Stimulated activated CD4-positive, alpha-beta T cell treated with anti-CD3 and anti-CD28 coated beads, TNF-alpha, amount 100 ng/mL, for 1 hour (primary cell): ENCODE results near the gene RHOU.
"Not testable (repeated sequence)": the region's sequence is repeated elsewhere in the genome, so short reads cannot be mapped to it uniquely, and the experiment has no call there.

Experiments used
- DNase-seq, 3 donors: peaks; one replicate each; pipeline ENCODE4 v3.0.0-alpha.2; 2020; ENCODE audit warnings: low read depth in 3 of 3, low spot score in 1 of 3

Gene RHOU

DNA sequence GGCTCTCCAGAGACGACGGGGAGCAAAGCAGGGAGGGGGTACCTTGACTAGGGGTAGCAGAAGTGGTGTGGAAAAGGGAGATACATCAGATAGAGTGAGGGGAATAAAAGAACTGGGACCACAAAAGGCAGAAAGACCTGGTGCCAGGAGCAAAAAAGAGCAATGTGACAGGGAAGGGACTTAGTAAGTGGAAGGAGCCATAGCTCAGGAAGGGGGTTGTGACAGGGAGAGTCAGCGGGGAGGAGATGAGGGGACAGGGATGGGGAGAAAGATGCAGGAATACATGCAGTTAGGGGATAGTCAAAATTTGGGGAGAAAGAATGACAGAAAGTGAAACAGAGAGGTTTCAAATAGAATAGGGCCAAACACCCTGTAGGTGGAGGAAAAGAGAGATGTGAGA lies 20.5 kb downstream of the RHOU start:
- DNase-seq, result no peak

GRCh38 chr1:228756457-228756856 lies 21.2 kb downstream of the RHOU start:
- DNase-seq, result no peak

- DNase-seq, result no peak
Measured at GRCh38 chr1:228758447-228758846, 23.2 kb downstream of the RHOU start.

DNA sequence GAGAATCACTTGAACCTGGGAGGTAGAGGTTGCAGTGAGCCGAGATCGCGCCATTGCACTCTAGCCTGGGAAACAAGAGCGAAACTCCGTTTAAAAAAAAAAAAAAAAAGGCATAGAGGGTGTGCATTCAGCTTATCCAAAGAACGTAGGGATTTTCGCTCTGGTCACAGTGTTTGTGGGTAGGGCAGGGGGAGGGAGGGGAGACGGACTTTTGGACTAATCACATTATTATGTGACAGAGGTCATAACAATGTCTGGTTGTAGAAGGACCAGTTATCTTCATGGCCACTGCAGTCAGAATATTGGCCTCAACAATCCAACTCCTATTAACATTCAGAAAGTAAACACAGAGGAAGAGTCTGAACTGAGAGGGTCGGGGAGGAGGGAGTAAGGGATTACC lies 25.7 kb downstream of the RHOU start:
- no peak for DNase-seq

DNA sequence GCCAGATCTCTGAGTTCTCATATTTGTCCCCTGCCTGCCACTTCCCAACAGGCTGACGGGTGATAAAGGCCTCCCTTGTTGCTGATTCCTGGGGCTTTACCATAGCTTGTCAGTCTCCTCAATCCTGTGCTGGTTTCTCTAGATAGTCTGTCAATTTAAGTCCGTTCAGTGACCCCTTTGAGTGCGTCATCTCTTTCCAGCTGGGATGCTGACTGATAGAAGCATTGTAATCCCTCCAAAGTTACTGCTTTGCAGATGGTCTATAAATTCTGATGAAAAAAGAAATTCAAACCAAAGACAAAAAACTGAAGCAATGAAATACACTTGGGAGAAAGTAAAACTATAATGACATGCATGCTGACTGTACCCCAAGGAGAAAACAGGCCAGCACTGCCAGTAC lies 28.3 kb downstream of the RHOU start:
- DNase-seq, result no peak

GRCh38 chr1:228765168-228765946 lies 30.1 kb downstream of the RHOU start:
- no peak for DNase-seq

GRCh38 chr1:228766788-228767187 lies 31.5 kb downstream of the RHOU start:
- no peak for DNase-seq

GRCh38 chr1:228767636-228768354 lies 32.5 kb downstream of the RHOU start:
- DNase-seq, result no peak

- DNase-seq, result no peak
Measured at GRCh38 chr1:228768355-228769000, 33.2 kb downstream of the RHOU start.

DNA sequence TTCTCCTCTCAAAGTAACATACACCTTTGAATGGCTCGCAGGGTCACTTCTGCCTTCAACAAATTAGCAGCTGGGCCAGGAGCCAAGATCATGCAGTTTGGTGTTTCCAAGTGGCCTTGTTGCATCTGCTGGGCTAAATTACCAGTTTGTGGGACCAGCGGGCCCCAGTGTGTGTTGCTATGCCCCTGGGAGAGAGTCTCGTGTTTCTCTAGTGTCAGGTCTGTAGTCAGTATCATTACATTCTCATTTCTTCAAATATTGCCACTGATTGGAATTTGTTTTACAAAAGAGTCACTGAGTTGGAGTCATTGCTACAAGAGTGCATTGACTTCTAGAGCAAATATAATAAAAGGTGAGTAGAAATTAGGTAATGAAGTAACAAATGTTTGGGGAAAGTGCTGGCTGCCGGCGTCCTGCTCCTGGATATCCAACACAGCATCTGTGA lies 35.5 kb downstream of the RHOU start:
- no peak for DNase-seq

DNA sequence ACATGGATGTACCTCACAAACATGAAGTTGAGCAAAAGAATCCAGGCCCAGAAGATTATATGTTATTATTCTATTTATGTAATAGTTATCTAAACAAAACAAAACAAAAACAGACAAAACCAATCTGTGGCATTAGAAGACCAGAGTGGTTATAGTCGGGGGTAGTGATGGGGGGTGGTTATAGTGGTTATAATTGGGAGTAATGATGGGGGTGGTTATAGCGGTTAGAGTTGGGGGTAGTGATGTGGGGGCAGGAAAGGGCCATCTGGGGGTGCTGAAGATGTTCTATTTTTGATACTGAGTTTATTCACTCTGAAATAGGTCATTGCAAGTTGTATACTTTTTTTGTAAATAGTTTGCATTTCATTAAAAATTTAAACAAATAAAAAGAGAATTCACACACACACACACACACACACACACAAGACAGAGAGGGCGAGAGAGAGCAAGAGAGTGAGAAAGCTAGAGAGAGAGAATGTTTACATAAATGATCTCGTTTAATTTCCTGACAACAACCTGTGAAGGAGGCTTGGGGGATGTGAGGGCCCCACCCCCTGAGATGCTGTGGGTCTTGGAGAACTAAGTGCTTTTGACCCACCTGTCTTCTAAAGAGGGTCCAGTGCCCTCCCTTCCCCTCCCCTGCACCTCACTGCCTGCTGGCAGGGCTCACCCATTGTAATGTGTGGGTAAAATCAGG lies 37.4 kb downstream of the RHOU start:
- no peak for DNase-seq

- DNase-seq, result not testable (repeated sequence)
Measured at GRCh38 chr1:228775946-228776345, 40.7 kb downstream of the RHOU start.

GRCh38 chr1:228776449-228776848 lies 41.2 kb downstream of the RHOU start:
- DNase-seq, result no peak

- DNase-seq, result no peak
Measured at GRCh38 chr1:228777236-228777635, 42.0 kb downstream of the RHOU start.

- no peak for DNase-seq
Measured at GRCh38 chr1:228778026-228778425, 42.7 kb downstream of the RHOU start.

GRCh38 chr1:228778466-228778865 lies 43.2 kb downstream of the RHOU start:
- no peak for DNase-seq

- no peak for DNase-seq
Measured at GRCh38 chr1:228778961-228779360, 43.7 kb downstream of the RHOU start.

DNA sequence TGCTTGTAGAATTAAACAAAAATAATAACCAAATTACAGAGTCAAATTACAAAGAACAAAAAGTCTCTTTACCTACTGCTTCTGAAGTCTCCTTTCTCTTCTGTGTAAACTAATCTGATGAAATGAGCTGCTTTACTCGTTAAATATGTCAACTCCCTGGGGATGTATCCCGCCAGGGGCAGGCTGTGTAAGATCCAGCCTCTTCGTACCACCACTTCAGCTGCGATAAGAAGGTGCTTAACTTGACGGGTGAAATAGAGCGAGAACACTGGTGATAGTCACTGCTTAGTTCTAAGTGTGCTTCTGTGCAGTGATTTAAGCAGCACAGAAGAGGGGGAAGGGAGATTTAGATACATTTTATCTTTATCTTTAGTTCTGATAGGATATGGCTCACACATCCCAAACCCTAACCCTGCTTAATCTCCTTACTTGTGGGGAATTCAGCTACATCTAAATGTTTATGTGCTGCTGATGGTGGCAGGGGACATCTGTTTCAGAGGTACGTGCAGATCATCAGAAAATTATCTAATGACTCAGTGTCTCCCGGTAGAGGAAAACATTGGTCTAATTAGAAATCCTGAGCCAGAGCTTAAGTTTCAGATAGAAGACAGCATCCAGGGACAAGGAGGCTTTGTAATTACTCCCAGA lies 46.0 kb downstream of the RHOU start:
- no peak for DNase-seq

DNA sequence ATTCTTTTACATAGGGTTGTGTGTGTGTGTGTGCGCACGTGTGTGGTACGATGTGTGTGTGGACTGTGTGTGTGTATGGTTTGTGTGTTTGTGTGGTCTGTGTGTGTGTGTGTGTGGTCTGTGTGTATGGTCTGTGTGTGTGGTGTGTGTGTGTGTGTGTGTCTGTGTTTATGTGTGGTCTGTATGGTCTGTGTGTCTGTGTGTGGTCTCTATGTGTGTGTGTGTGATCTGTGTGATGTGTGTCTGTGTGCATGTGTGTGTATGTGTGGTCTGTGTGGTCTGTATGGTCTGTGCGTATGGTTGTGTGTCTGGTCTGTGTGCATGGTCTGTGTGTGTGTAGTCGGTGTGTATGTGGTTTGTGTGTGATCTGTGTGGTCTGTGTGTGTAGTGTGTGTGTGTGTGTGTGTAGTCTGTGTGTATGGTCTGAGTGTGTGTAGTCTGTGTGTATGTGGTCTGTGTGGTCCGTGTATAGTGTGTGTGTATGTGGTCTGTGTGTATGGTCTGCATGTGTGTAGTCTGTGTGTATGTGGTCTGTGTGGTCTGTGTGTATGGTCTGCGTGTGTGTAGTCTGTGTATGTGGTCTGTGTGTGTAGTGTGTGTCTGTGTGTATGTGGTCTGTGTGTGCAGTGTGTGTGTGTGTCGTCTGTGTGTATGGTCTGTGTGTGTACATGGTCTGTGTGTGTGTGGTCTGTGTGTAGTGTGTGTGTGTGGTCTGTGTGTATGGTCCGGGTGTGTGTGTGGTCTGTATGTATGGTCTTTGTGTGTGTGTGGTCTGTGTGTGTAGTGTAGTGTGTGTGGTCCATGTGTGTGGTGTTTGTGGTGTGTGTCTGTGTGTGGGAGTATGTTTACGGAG lies 46.8 kb downstream of the RHOU start:
- no peak for DNase-seq
